Medulla oblongata (tissue), 1 donor: ENCODE results near the gene FAM13C.

Source experiments
- DNase-seq: peaks from one replicate; pipeline ENCODE4 v3.0.0-alpha.2; 2015; ENCODE audit errors: extremely low spot score

Gene FAM13C

GRCh38 chr10:59317066-59317465, 45.3 kb downstream of the FAM13C start:
- DNase-seq = no peak

DNA sequence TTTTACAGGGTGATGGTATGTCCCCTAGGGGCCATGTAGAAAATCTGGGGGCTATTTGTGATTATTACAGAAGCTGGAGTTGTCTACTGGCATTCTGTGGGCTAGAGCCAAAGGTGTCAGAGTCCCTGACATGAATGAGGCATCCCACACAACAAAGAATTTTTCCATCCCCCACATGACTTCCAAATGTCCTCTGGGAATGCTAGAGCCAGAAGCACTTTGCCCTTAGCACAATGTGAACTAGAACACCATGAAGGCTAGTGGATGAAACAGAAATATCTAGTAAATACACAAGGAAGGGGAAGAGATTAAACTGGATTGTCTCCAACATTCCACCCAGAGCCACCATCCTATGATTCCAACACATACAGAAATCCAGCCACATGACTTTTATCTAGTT, 46.9 kb downstream of the FAM13C start:
- no peak for DNase-seq

GRCh38 chr10:59314268-59314667, 48.1 kb downstream of the FAM13C start:
- no peak for DNase-seq

- DNase-seq = no peak
Measured at GRCh38 chr10:59312247-59312646, 50.1 kb downstream of the FAM13C start.

DNA sequence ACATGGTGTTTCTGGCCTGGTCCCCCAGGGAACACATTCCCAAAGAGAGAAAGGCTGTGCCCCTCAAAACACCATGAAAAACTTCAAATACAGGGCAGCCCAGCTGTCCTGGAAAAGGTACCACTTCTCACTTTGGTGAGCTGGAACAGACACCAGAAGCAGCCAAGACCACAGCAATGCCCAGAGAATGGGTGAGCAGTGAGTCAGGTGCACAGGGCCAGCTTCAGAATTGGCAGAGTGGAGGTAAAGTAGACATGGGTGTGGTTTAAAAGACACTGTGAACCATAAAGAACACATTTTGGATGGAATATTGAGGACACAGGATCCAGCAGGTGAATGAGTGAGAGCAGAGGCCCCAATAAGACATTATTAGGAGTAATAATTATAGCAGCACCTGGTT, 51.3 kb downstream of the FAM13C start:
- DNase-seq = no peak

GRCh38 chr10:59310324-59310914, 51.9 kb downstream of the FAM13C start:
- DNase-seq = no peak

DNA sequence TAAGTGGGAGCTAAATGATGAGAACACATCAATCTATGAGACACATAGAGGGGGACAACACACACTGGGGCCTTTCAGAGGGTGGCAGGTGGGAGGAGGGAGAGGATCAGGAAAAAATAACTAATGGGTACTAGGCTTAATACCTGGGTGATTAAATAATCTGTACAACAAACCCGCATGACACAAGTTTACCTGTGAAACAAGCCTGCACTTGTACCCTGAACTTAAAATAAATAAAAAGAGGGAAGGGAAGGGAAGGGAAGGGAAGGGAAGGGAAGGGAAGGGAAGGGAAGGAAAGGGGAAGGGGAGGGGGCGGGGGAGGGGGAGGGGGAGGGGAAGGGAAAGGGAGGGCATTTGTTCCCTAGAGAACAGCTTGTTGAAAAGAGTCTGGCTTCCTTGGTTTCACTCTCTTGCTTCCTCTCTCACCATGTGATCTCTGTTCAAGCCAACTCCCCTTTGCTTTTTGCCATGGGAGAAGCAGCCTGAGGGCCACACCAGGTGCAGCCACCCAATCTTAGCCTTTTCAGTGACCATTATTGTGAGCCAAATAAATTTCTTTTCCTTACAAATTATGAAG, 57.7 kb downstream of the FAM13C start:
- DNase-seq = no peak

DNA sequence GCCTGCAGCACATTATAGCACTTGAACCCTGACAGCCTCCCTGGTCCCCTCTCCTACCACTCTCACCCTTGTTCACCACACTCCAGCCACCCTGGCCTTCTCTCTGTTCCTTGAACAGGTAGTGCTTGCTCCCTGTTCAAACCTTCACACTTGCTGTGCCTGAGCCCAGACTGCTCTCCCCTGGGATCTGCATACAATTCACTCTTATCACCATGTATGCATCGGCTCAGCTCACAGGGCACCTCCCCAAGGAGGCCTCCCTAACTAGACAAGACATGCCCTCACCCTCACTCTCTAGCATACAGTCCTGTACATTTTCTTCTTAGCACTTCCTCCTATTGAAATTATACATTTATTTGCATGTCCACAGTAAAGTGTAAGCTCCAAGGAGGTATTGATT, 59.3 kb downstream of the FAM13C start:
- no peak for DNase-seq

GRCh38 chr10:59302381-59302780, 60.0 kb downstream of the FAM13C start:
- no peak for DNase-seq

GRCh38 chr10:59301067-59301754, 61.1 kb downstream of the FAM13C start:
- DNase-seq = no peak

DNA sequence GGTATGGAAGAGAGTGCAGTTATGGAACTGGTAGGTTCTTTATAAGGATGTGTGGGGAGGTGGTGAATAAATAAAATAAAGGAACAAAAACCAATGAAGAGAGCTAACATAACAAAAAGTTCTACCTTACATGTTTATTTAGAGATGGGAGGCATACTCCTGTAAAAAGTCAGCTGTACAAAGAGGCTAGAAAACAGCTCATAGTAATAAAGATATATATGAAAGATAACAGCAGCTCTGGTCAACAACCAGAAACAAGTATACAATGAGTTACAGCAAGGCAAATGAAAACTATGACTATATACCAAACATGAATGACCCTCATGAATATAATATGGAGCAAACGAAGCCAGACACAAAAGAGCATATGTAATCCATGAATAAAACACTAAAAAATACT, 62.0 kb downstream of the FAM13C start:
- DNase-seq = no peak

- no peak for DNase-seq
Measured at GRCh38 chr10:59299933-59300332, 62.4 kb downstream of the FAM13C start.

GRCh38 chr10:59290448-59290847, 71.9 kb downstream of the FAM13C start:
- DNase-seq = no peak

DNA sequence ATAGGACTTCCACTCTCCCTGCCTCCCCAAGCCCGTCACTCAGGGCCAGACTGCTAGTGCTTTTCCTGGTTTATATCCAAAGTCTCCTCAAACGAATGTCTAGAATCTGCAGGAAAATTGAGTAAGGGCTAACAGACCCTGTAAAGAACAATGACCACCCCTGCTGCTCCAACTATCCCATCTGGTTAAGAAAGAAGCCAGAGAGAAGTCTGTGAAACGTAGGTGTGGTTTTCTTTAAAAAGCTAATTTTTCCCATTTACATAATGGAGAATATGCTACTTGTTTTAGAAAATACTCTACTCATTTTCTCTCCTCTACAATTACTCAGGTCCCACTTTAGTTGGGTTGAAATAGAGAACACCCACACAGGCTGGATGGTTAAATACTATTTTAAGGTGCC, 72.5 kb downstream of the FAM13C start:
- no peak for DNase-seq

DNA sequence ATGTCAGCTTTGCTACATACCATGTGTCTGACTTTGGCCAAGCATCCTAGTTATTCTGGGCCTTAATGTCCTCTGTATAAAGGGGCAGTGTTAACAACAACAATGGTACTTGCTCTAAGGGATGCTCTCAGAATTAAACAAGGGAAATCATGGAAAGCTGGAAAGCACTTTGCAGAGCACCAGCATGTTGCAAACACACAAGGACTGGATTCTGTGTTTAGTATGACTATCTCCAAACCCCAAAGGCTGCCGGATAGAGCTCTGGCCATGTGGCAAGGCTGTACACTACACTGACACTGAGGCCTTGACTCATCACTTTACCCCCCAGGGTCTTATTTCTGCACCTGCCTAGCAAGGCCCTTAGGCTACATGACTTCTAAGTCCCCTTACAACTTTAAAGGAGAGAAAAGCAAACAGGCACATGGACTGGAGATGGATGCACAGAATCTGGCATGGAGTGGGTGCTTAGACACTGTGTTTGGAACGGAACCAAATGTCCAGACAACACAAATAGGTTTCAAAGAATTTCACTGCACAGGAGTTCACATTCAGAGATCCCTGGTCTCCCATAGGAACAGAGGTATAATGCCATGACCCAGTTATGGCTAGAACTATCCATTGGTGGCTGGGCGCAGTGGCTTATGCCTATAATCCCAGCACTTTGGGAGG, 74.6 kb downstream of the FAM13C start:
- DNase-seq = peak; percentile 91

DNA sequence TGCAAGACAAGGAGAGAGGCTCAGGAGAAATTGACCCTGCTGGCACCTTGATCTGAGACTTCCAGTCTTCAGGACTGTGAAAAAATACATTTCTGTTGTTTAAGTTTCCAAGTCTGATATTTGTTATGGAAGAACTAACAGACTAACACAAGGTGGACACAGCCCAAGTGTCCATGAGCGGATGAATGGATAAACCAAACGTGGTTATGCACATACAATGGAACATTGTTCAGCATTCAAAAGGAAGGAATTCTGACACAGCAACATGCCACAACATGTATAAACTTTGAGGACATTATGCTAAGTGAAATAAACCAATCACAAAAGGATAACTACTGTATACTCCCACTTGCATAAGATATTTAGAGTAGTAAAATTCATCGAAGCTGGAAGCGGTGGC, 76.5 kb downstream of the FAM13C start:
- DNase-seq = no peak

DNA sequence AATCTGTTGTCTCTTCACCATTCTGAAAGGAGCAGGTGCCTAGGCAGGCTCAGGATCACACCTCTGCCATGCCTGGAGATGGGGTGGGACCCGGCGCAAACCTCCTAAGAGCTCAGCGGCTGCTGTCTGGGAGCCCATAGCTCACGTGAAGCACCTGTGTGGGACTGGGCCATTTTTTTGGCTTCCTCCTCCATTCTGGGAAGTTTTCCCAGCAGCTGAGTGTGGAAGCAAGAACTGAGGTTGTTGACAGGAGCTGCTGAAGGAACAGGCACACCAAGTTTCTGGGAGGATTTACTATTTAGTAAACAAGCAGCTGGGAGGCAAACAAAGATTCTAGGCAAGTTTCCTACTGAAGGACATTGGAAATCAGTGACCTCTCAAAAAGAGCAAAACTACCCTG, 77.3 kb downstream of the FAM13C start:
- DNase-seq = no peak

DNA sequence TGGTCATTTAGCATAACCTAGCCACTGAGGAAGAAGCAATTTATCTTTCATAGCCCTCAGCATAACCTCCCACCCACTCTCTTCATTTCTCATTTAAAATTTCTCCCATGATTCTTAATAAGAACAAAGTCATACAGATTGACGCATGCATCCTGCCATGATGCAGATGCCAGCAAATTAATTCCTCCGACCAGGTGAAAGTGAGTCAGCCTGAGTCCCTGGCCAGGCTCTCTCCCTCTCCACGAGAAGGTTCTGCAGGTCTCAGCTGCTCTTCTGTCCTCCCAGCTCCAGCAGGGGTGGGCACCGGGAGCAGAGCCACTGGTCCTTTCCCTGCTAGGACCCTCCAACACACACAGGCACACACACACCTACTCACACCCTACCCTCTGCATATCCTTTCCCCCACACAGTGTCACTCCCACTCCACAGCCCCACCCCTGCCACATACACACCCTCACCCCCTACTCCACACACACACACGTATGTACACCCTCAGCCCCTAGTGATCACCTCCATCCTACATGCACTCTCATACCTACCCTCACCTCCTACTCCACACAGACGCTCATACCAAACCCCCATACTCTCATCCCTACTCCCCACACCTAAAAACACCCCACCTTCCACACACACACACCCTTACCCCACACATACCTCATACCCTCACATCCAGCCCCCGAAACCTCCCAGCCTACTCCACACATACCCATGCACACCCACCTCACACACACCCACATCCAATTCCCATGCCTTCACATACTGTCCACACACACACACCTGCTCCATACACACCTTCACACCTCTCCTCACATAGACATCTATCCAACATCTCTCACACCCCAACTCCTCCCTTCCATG, 78.0 kb downstream of the FAM13C start:
- no peak for DNase-seq

DNA sequence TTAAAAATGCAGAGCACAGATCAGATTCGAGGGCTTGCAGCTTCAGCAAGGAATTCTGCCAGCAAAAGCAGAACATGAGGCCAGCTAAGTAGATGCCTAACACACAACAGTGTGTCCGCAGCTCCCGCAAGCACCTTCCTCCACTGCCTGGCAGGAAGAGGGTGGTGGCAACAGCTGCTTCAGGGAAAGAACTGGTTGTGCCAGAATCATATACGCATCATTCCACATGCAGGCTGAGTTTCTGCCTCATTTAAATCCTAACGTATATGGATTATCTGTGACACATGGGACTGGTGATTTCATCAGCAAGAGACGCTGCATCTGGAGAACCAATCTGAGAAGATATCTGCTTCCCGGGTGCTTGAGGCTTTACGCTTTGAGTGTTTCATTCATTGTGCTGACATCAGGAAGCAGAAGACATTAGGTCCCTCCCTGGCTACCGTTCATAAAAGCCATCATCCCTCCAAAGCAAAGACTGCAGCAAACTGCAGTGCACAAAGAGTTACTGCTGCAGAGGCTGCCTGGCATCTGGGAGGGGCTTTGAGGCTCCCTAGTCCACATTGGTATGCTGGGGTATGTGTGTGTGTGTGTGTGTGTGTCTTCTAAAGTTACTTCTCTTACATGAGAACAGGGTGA, 78.8 kb downstream of the FAM13C start:
- no peak for DNase-seq

DNA sequence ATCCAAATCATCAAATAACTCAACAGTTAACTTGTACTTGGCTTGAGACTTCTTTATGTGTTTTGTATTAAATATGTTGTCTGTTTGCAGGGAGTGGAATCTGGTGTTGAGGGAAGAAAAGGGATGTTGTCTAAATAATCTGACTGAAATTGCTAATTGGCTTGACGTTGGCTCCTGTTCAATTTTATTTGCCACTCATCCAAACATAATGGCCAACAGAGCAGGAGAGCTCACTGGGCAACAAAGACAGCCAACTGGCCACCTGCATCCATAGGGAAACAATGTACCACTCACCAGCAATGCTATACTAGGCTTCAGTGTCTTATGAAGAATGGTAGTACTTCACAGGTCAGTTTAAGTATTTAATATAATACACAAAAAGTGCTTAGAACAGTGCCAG, 80.5 kb downstream of the FAM13C start:
- DNase-seq = peak; percentile 66

DNA sequence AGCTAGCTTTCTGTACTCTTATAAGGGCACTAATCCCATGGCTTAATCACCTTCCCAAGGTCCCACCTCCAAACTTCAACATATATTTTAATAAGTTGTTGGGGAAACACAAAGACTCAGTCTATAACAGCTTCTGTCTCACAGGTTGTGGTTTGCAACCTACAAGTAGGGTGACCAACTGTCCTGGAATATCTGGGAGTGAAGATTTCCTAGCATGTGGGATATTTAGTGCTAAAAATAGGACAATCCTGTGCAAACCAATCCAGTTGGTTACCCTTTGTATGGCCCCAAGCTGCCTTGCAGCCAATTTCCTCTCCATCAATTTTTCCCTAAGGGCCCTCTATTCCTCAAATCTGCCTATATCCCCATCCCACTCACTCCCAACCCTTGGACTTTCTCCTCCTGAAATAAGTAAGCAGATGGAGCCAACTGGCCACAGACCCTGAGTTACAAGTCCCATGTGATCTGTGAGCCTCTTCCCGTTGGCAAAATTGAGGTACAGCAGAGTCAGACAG, 82.3 kb downstream of the FAM13C start:
- DNase-seq = no peak
